Heart left ventricle (tissue), 16 donors: Measurements from ENCODE around the gene TMEM33. TPM values are rescaled to one million over a fixed set of nuclear protein-coding genes. Genes with fewer than 3 reads are reported as not detected.

Experiments
- ATAC-seq, 4 donors: fragments of 200-7000 bp; cut with Tn5 transposase; one replicate each; pipeline ENCODE4 v1.9.1; 2020 to 2022; ENCODE audit warnings: moderate library complexity in 4 of 4, mild to moderate bottlenecking in 3 of 4, moderate number of reproducible peaks in 1 of 4
- DNase-seq, 5 donors: peaks; one replicate each; pipeline ENCODE4 v3.0.0-alpha.2; 2020
- H3K27ac ChIP-seq, 12 donors: fragments of 200-600 bp; sonication (generic) in 4 of 12; one replicate each; pipeline versions ENCODE4 v1.5.0 to v1.8.0; 2016 to 2022; ENCODE audit warnings: mild to moderate bottlenecking in 2 of 12
- H3K27me3 ChIP-seq, 9 donors: fragments of 200-600 bp; sonication (generic) in 2 of 9; one replicate each; pipeline versions ENCODE4 v1.5.1 to v1.8.0; 2016 to 2022; ENCODE audit warnings: mild to moderate bottlenecking in 3 of 9
- H3K36me3 ChIP-seq, 9 donors: fragments of 200-600 bp; sonication (generic) in 2 of 9; one replicate each; pipeline versions ENCODE4 v1.5.0 to v1.8.0; 2018 to 2022; ENCODE audit warnings: mild to moderate bottlenecking in 2 of 9
- H3K4me1 ChIP-seq, 12 donors: fragments of 200-600 bp; sonication (generic) in 4 of 12; one replicate each; pipeline versions ENCODE4 v1.5.0 to v1.8.0; 2016 to 2022; ENCODE audit warnings: mild to moderate bottlenecking in 3 of 12
- H3K4me3 ChIP-seq, 12 donors: fragments of 200-600 bp; sonication (generic) in 4 of 12; one replicate each; pipeline versions ENCODE4 v1.5.0 to v1.8.0; 2017 to 2022; ENCODE audit warnings: mild to moderate bottlenecking in 9 of 12, moderate library complexity in 4 of 12
- H3K9me3 ChIP-seq, 12 donors: fragments of 200-600 bp; sonication (generic) in 4 of 12; one replicate each; pipeline versions ENCODE4 v1.5.0 to v1.8.0; 2016 to 2022; ENCODE audit warnings: mild to moderate bottlenecking in 1 of 12
- POLR2A ChIP-seq, 2 donors: fragments of 450-650 bp; IDR thresholded peaks; one replicate each; pipeline ENCODE4 v1.6.1; 2017; ENCODE audit warnings: antibody characterized with exemption in 2 of 2, mild to moderate bottlenecking in 2 of 2, moderate library complexity in 2 of 2
- WGBS, 4 donors: extraction: QIAGEN DNeasy Blood & Tissue Kit in 2 of 4; methylation state at CpG; one replicate each; pipeline versions ENCODE4 v1.1.5 to v1.1.7; 2013 to 2018; 5-methylcytosine and 5-hydroxymethylcytosine counted together
- intact Hi-C, 10 donors: fragments of 100-400 bp; cut with DNase I; formaldehyde crosslinking; loops; one replicate each; pipeline versions ENCODE4 v1.11.1 to v1.14.2; 2022
- polyA plus RNA-seq, 2 donors: library from polyadenylated mRNA; stranded (reverse); fragments of 200-250 nt; gene quantifications; one replicate each; pipeline ENCODE4 v1.2.3, GENCODE V29; 2013
- total RNA-seq, 9 donors: library from RNA; depleted of rRNA in 2 of 9; stranded (reverse); fragments of >200 nt in 2 of 9; fragmentation: NEBNext Ultra II Directional in 3 of 9; extraction: Animal tissue kit (Norgen Biotek cat#: 25700) in 3 of 9; gene quantifications; one replicate each; pipeline versions ENCODE4 v1.1.0 to v1.2.4, GENCODE V29; 2016 to 2023
- TF ChIP-seq, protein P1 (sequence below), 12 donors: fragments of 200-600 bp; sonication (generic) in 4 of 12; IDR thresholded peaks; one replicate each; pipeline versions ENCODE4 v1.5.0 to v1.8.0; 2018 to 2022; ENCODE audit warnings: antibody characterized with exemption in 12 of 12, mild to moderate bottlenecking in 5 of 12
- donor health status: ischemic (EF 13 %, LVEDD 7.1; RV severe dilation, severe dysfunction).
- donor health status: healthy with polysubstance abuse.
- donor health status: DM: no; HTN: yes; CAD: no.
- donor health status: DM: no; HTN: no; CAD: no.
- donor health status: ischemic (EF 25% LVEDD 6.9; RV normal size, moderate dysfunction).
- donor health status: ischemic (EF 25% LVEDD 5.7; RV mildly dilated, moderate dysfunction).
- donor health status: healthy.
- donor health status: DM: yes; HTN: yes; CAD: no.
- donor health status: ischemic (EF 35%, LVEDD 5.7; RV mildly dilated, moderate dysfunction).
- donor health status: nonischemic (EF 11% LVEDD 7.7; RV severe dilation, severe dysfunction).
- donor health status: DM: yes; HTN: yes; CAD: no.
- donor health status: PGD.
- donor health status: ischemic (EF 29% LVEDD 5.4; RV normal size, mild dysfunction).
- donor health status: nonischemic (EF 23%, LVEDD 6.1; RV moderate dilation, normal function).

The TMEM33 gene
- total and polyA plus RNA-seq, 11 donors = 5.4 to 41.5 (median 26.8) TPM

DNA sequence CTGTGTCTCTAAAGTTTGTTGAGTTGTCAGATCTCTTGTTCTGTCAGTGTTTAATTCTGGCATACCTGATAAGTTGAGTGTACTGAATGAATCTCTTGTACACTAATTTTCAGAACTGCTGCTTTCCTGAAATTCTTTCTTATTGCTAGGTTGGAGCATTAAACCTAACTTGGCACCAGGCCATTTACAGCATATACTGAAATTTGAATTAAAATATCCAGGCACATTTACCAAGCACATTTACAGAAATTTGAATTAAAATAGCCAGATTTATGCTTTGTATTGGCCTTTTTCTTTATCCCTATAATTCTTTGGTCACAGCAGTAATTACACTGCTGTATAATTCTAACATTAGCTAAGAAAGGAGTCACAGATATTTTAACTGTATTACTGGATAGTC, 8.9 kb downstream of the TMEM33 start:
- DNase-seq (no peak), ATAC-seq (no peak)
- H3K9me3 ChIP-seq = no peaks in the 10 kb centered on the region
- H3K27ac ChIP-seq = no peak overlapping the region
- no peak overlapping the region for H3K4me3 ChIP-seq
- peaks cover 0 to 94% (median 75%) of the 10 kb centered on the region in 9 donors for H3K36me3 ChIP-seq
- TF ChIP-seq, protein P1, sequence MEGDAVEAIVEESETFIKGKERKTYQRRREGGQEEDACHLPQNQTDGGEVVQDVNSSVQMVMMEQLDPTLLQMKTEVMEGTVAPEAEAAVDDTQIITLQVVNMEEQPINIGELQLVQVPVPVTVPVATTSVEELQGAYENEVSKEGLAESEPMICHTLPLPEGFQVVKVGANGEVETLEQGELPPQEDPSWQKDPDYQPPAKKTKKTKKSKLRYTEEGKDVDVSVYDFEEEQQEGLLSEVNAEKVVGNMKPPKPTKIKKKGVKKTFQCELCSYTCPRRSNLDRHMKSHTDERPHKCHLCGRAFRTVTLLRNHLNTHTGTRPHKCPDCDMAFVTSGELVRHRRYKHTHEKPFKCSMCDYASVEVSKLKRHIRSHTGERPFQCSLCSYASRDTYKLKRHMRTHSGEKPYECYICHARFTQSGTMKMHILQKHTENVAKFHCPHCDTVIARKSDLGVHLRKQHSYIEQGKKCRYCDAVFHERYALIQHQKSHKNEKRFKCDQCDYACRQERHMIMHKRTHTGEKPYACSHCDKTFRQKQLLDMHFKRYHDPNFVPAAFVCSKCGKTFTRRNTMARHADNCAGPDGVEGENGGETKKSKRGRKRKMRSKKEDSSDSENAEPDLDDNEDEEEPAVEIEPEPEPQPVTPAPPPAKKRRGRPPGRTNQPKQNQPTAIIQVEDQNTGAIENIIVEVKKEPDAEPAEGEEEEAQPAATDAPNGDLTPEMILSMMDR (IDR thresholded peaks at IDR 0.05) = no peak
- no peak for TF ChIP-seq POLR2A (IDR thresholded peaks at IDR 0.05)
- H3K4me1 ChIP-seq = peaks cover 0 to 6% (median 0%) of the 10 kb centered on the region in 12 donors
- no peaks in the 10 kb centered on the region for H3K27me3 ChIP-seq
- intact Hi-C loops = no loop called here

DNA sequence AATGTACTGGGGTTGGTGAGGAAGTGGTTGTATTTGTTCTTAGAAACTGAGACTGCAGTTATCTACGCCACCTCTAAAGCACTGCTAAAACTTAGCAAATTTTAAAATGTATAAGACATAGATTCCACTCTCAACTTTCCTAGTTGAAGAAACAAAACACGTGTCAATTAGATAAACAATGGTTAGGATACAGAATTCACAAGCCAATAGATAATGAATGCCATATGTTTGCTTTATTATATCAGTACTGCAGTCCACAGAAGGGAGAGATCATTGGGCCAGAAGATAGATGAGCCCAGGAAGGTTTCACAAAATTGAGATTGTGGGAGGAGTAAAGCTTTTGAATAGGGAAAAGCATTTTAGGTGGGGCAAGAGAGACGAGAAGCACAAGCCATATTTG, 14.3 kb downstream of the TMEM33 start:
- Histone ChIP-seq H3K9me3 (no peaks in the 10 kb centered on the region), H3K4me1 (no peaks in the 10 kb centered on the region), H3K27ac (no peak overlapping the region), H3K36me3 (peaks cover 0 to 99% (median 94%) of the 10 kb centered on the region in 9 donors), H3K4me3 (no peak overlapping the region), H3K27me3 (no peaks in the 10 kb centered on the region)
- WGBS, 4 donors = 84 to 87% (median 86%) methylated on average over 3 of the region's 3 CpGs
- intact Hi-C loops = no loop called here
- TF ChIP-seq POLR2A (IDR thresholded peaks at IDR 0.05) = no peak
- TF ChIP-seq, protein P1 (IDR thresholded peaks at IDR 0.05) = no peak
- DNase-seq (no peak), ATAC-seq (no peak)

DNA sequence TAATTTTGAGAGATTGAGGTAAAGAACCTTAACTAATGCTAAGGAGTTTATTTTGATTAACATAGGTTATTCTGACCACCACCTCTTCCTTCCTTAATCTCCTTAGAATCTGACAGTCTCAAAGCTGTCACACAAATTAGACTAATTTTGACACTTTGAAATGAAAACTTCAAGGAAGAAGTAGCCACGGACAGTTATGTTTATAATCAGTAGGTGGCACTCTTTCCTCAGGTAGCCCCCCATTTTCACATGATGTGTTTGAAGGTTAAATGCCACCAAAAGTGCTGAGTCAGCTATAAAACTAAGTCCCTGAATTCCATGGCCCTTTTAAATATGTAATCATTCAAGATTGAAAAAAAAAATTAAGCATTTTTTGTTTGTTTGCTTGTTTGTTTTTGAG, 22.4 kb downstream of the TMEM33 start:
- DNase-seq = no peak
- TF ChIP-seq, protein P1 (IDR thresholded peaks at IDR 0.05) = peak; percentile 14 to 55 (median 34)
- no peak for TF ChIP-seq POLR2A (IDR thresholded peaks at IDR 0.05)
- ATAC-seq = no peak
- H3K9me3 ChIP-seq = no peaks in the 10 kb centered on the region
- intact Hi-C loops = loop anchor here in 3 of 10 donors (5.0 to 10.0 kb wide), 2 partner anchors 325 to 327 kb away; no protein-coding TSS in a partner anchor
- H3K27ac ChIP-seq = no peak overlapping the region
- H3K36me3 ChIP-seq = peaks cover 0 to 39% (median 31%) of the 10 kb centered on the region in 9 donors
- no peak overlapping the region for H3K4me3 ChIP-seq
- no peaks in the 10 kb centered on the region for H3K4me1 ChIP-seq
- WGBS, 4 donors = 10 to 33% (median 27%) methylated on average over 1 of the region's 1 CpG
- no peaks in the 10 kb centered on the region for H3K27me3 ChIP-seq

DNA sequence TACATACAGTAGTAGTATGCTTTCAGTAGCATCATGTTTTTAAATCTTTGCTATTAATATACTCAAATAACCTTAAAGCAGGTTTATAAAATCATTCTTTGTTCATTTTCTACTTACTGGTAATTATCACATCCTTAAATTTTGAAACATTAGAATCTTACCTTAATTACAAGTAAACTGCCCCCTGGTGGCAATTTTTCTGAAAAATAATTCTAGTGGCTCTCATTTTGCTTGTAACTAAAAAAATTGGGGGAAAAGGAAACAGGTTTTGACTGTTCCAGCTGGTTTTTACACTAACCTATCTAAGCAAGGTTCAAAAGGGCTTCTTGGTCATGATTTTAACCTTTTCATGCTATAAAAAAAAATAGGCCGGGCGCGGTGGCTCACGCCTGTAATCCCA, 27.9 kb downstream of the TMEM33 start:
- no peaks in the 10 kb centered on the region for H3K4me1 ChIP-seq
- H3K36me3 ChIP-seq = no peaks in the 10 kb centered on the region
- ATAC-seq (no peak), DNase-seq (no peak)
- H3K4me3 ChIP-seq = no peak overlapping the region
- WGBS, 4 donors = 94 to 97% (median 95%) methylated on average over 4 of the region's 4 CpGs
- H3K27me3 ChIP-seq = no peaks in the 10 kb centered on the region
- no peak overlapping the region for H3K27ac ChIP-seq
- H3K9me3 ChIP-seq = no peaks in the 10 kb centered on the region
- TF ChIP-seq, protein P1 (IDR thresholded peaks at IDR 0.05) = peak in 10 of 12 donors; percentile 8 to 44 (median 30)
- TF ChIP-seq POLR2A (IDR thresholded peaks at IDR 0.05) = no peak
- intact Hi-C loops = no loop called here
